GM12878 (cell line): ENCODE results near the gene OR6X1. TPM values are rescaled to one million over a fixed set of nuclear protein-coding genes. Genes with fewer than 3 reads are reported as not detected.

Source experiments
- ATAC-seq: fragments of 200-7000 bp; cut with Tn5 transposase; 3 replicates; pipeline ENCODE4 v1.9.1; 2020; ENCODE audit warnings: mild to moderate bottlenecking, moderate library complexity
- BruUV-seq: library from RNA; stranded (reverse); fragments of 400-500 nt; replicated peaks from 2 replicates; lab custom pipeline; 2021; lab: Mats Ljungman, UMichigan
- CTCF ChIA-PET: fragments of 300-600 bp; sonication (Branson Sonifier 250); formaldehyde crosslinking; extraction: SDS; loops from one replicate; lab custom pipeline; 2021; ENCODE audit warnings: inconsistent platforms; lab: Yijun Ruan, JAX
- POLR2A ChIA-PET: fragments of 350-600 bp; formaldehyde crosslinking; extraction: SDS; loops from one replicate; lab custom pipeline; 2021; ENCODE audit warnings: inconsistent platforms; lab: Charles Lee
- RAD21 ChIA-PET: fragments of 300-600 bp; sonication (Branson Sonifier 250); formaldehyde crosslinking; loops from one replicate; lab custom pipeline; 2023; ENCODE audit warnings: antibody characterized with exemption; ENCODE audit not compliant: unreplicated experiment; lab: Charles Lee
- SMC1A ChIA-PET: fragments of 300-600 bp; sonication (Branson Sonifier 250); formaldehyde crosslinking; loops from one replicate; lab custom pipeline; 2023; ENCODE audit not compliant: unreplicated experiment, uncharacterized antibody; lab: Charles Lee
- DNase-seq: peaks from one replicate; pipeline ENCODE4 v3.0.0-alpha.2; 2011; ENCODE audit warnings: low read depth, low spot score
- FAIRE-seq: peaks from 3 replicates; lab custom pipeline; 2011; peaks lifted over from hg19 to GRCh38; lab: Jason Lieb, UNC
- H2AFZ ChIP-seq: 2 replicates; pipeline ENCODE4 v1.6.0; 2011; ENCODE audit warnings: low read depth, low read length, control low read depth; ENCODE audit not compliant: control insufficient read depth
- H3K27ac ChIP-seq: 2 replicates; pipeline ENCODE4 v1.5.1; 2011; ENCODE audit warnings: control low read depth; ENCODE audit not compliant: control insufficient read depth, insufficient read depth
- H3K27me3 ChIP-seq, 2 experiments: replicated peaks in 1 of 2; 2 replicates each; pipeline versions ENCODE4 v1.6.0 to v1.6.1; 2011; ENCODE audit warnings: low read length in 1 of 2; ENCODE audit not compliant: control insufficient read depth in 2 of 2, insufficient read depth in 2 of 2
- H3K36me3 ChIP-seq, 2 experiments: 2 replicates each; pipeline ENCODE4 v1.5.1; 2011; ENCODE audit warnings: low read length in 1 of 2; ENCODE audit not compliant: control insufficient read depth in 2 of 2, insufficient read depth in 2 of 2
- H3K4me1 ChIP-seq: 2 replicates; pipeline ENCODE4 v1.6.1; 2011; ENCODE audit warnings: mild to moderate bottlenecking, low read length, moderate library complexity, mixed read lengths; ENCODE audit not compliant: control insufficient read depth, insufficient read depth
- H3K4me2 ChIP-seq: 2 replicates; pipeline ENCODE4 v1.6.0; 2011; ENCODE audit warnings: control low read depth; ENCODE audit not compliant: control insufficient read depth, insufficient read depth
- H3K4me3 ChIP-seq: fragments of 200-600 bp; sonication (generic); 2 replicates; pipeline ENCODE4 v1.5.1; 2016
- H3K79me2 ChIP-seq: 2 replicates; pipeline ENCODE4 v1.6.0; 2011; ENCODE audit warnings: low read length; ENCODE audit not compliant: control insufficient read depth, insufficient read depth
- H3K9ac ChIP-seq: 2 replicates; pipeline ENCODE4 v1.8.0; 2011; ENCODE audit warnings: low read length, control low read depth, mixed read lengths; ENCODE audit not compliant: control insufficient read depth, insufficient read depth
- H3K9me3 ChIP-seq: replicated peaks from 3 replicates; pipeline ENCODE4 v1.5.1; 2011; ENCODE audit warnings: mild to moderate bottlenecking, low read length; ENCODE audit not compliant: control insufficient read depth, insufficient read depth
- H4K20me1 ChIP-seq: 2 replicates; pipeline ENCODE4 v1.6.0; 2011; ENCODE audit not compliant: control insufficient read depth, insufficient read depth
- ATF7 ChIP-seq: fragments of 450-650 bp; IDR thresholded peaks from 2 replicates; pipeline ENCODE4 v1.6.1; 2016; ENCODE audit warnings: low read depth, mild to moderate bottlenecking
- IKZF1 ChIP-seq: fragments of 450-650 bp; conservative IDR thresholded peaks from 2 replicates; pipeline ENCODE4 v1.6.1; 2017; ENCODE audit warnings: antibody characterized with exemption, mild to moderate bottlenecking
- KAT2A ChIP-seq: conservative IDR thresholded peaks from 2 replicates; pipeline ENCODE4 v1.6.1; 2011; ENCODE audit warnings: low read depth, low read length; ENCODE audit not compliant: control insufficient read depth
- LARP7 ChIP-seq: fragments of 450-650 bp; IDR thresholded peaks from 2 replicates; pipeline ENCODE4 v1.6.1; 2017; ENCODE audit warnings: mild to moderate bottlenecking
- MTA2 ChIP-seq: fragments of 450-650 bp; IDR thresholded peaks from 2 replicates; pipeline ENCODE4 v1.6.1; 2016; ENCODE audit warnings: low read depth, mild to moderate bottlenecking, moderate library complexity
- MXI1 ChIP-seq: fragments of 150-350 bp; IDR thresholded peaks from 2 replicates; pipeline ENCODE4 v1.6.1; 2011; ENCODE audit warnings: low read depth, mild to moderate bottlenecking, inconsistent platforms, low read length, improper control_type of control experiment
- NBN ChIP-seq: fragments of 450-650 bp; IDR thresholded peaks from 2 replicates; pipeline ENCODE4 v1.6.1; 2016
- NFYA ChIP-seq: IDR thresholded peaks from 2 replicates; pipeline ENCODE4 v1.6.1; 2011; ENCODE audit warnings: low read depth, mild to moderate bottlenecking, low read length, improper control_type of control experiment, borderline replicate concordance
- NRF1 ChIP-seq: conservative IDR thresholded peaks from 2 replicates; pipeline ENCODE4 v1.6.1; 2011; ENCODE audit warnings: mild to moderate bottlenecking, low read depth, low read length, improper control_type of control experiment
- POU2F2 ChIP-seq: IDR thresholded peaks from 3 replicates; pipeline ENCODE4 v1.6.1; 2011; ENCODE audit warnings: low read depth, mild to moderate bottlenecking, low read length, borderline replicate concordance
- SMC3 ChIP-seq: IDR thresholded peaks from 2 replicates; pipeline ENCODE4 v1.6.1; 2011; ENCODE audit warnings: low read length, improper control_type of control experiment, borderline replicate concordance
- SRF ChIP-seq, 2 experiments: IDR thresholded peaks; 2 replicates each; pipeline ENCODE4 v1.6.1; 2011; ENCODE audit warnings: low read depth in 2 of 2, low read length in 2 of 2, mild to moderate bottlenecking in 1 of 2, moderate library complexity in 1 of 2
- TARDBP ChIP-seq: IDR thresholded peaks from 2 replicates; pipeline ENCODE4 v1.6.1; 2016; ENCODE audit warnings: borderline replicate concordance
- ZNF217 ChIP-seq: fragments of 450-650 bp; IDR thresholded peaks from 2 replicates; pipeline ENCODE4 v1.6.1; 2017; ENCODE audit warnings: antibody characterized with exemption, mild to moderate bottlenecking
- ZNF384 ChIP-seq: IDR thresholded peaks from 2 replicates; pipeline ENCODE4 v1.6.1; 2012; ENCODE audit warnings: low read depth, mild to moderate bottlenecking, low read length, improper control_type of control experiment, borderline replicate concordance
- WGBS: methylation state at CpG from one replicate; pipeline ENCODE4 v1.1.6; 2016; ENCODE audit warnings: low lambda C conversion rate; ENCODE audit not compliant: insufficient replicate concordance, insufficient coverage; ENCODE audit errors: missing lambda C conversion rate; 5-methylcytosine and 5-hydroxymethylcytosine counted together
- in situ Hi-C: fragments of 300-500 bp; cut with MboI; formaldehyde crosslinking; loops from 9 replicates; pipeline ENCODE4 v1.14.3; 2018; ENCODE audit warnings: mixed read lengths
- intact Hi-C: fragments of 100-400 bp; cut with micrococcal nuclease; formaldehyde crosslinking; loops from one replicate; pipeline ENCODE4 v1.14.2; 2022; ENCODE audit not compliant: unreplicated experiment
- polyA plus RNA-seq, 11 experiments: library from polyadenylated mRNA; depleted of rRNA in 4 of 11; unstranded in 6 of 11; stranded (reverse) in 5 of 11; fragments of >200 nt; fragmentation: Nextera tagmentation in 4 of 11; fragmentation: Illumina TruSeq in 1 of 11; extraction: Ambion mirVana in 4 of 11; extraction: Trizol in 1 of 11; gene quantifications; 1 replicate in 1 of 11; 2 replicates in 10 of 11; pipeline versions ENCODE4 v1.2.1 to v1.2.3, GENCODE V29; 2011 to 2016; ENCODE audit warnings: inconsistent platforms in 2 of 11, missing spikeins in 2 of 11, low read depth in 1 of 11
- total RNA-seq, 4 experiments: library from RNA; depleted of rRNA in 3 of 4; stranded (reverse); fragments of >200 nt in 3 of 4; fragmentation: Illumina TruSeq in 1 of 4; extraction: Trizol in 1 of 4; gene quantifications; 2 replicates each; pipeline versions ENCODE4 v1.2.1 to v1.2.3, GENCODE V29; 2013 to 2021
- TF ChIP-seq, protein P1 (sequence below): fragments of 450-650 bp; formaldehyde crosslinking; IDR thresholded peaks from 2 replicates; pipeline ENCODE4 v1.4.0; 2020; ENCODE audit warnings: mild to moderate bottlenecking, moderate library complexity
- TF ChIP-seq, protein P2 (sequence below): IDR thresholded peaks from 2 replicates; pipeline ENCODE4 v1.6.1; 2012; ENCODE audit warnings: low read depth, low read length, improper control_type of control experiment

The OR6X1 gene
- total and polyA plus RNA-seq, 10 of the 15 experiments (the other 5 are each of a cell fraction or from before 2014, with no cell fraction given) = not detected

DNA sequence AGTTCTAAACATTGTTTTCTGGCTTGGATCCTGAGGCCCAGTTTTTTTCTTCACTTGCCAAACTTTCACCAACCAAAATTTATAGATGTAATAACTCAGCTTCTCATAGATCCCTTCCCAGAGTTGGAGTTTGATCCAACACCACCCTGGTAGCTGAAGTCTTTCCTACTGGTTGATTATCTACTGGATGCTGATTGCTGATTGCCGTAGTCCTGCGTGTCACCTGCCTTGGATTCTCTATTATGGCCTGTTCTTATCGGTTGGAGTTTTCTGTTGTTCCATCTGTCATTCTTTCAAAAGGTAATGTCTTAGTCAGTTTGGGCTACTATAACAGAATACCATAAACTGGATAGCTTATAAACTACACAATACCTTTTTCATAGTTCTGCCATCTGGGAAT is 17.3 kb upstream of the OR6X1 start:
- no TSS peak for BruUV-seq
- DNase-seq (no peak), FAIRE-seq (no peak), ATAC-seq (no peak)
- CTCF ChIA-PET = no interaction called here
- H2AFZ ChIP-seq = no peak overlapping the region
- SMC1A ChIA-PET = no interaction called here
- in situ Hi-C loops (no loop called here), intact Hi-C loops (no loop called here)
- WGBS = 70% methylated on average over 3 of the region's 3 CpGs
- no peaks in the 10 kb centered on the region for H4K20me1 ChIP-seq
- no peaks in the 10 kb centered on the region for H3K79me2 ChIP-seq
- H3K36me3 ChIP-seq = no peaks in the 10 kb centered on the region
- no peak overlapping the region for H3K9ac ChIP-seq
- H3K4me2 ChIP-seq = no peak overlapping the region
- no peak overlapping the region for H3K4me3 ChIP-seq
- RAD21 ChIA-PET = no interaction called here
- no peaks in the 10 kb centered on the region for H3K27me3 ChIP-seq
- POLR2A ChIA-PET = no interaction called here
- no peaks in the 10 kb centered on the region for H3K4me1 ChIP-seq
- H3K9me3 ChIP-seq = no peaks in the 10 kb centered on the region; the same call in 2 of the 3 replicates
- H3K27ac ChIP-seq = no peak overlapping the region
- TF ChIP-seq NBN = no peak
- TF ChIP-seq TARDBP = no peak
- TF ChIP-seq MTA2 = no peak
- no peak for TF ChIP-seq IKZF1
- no peak for TF ChIP-seq LARP7
- TF ChIP-seq, protein P1, sequence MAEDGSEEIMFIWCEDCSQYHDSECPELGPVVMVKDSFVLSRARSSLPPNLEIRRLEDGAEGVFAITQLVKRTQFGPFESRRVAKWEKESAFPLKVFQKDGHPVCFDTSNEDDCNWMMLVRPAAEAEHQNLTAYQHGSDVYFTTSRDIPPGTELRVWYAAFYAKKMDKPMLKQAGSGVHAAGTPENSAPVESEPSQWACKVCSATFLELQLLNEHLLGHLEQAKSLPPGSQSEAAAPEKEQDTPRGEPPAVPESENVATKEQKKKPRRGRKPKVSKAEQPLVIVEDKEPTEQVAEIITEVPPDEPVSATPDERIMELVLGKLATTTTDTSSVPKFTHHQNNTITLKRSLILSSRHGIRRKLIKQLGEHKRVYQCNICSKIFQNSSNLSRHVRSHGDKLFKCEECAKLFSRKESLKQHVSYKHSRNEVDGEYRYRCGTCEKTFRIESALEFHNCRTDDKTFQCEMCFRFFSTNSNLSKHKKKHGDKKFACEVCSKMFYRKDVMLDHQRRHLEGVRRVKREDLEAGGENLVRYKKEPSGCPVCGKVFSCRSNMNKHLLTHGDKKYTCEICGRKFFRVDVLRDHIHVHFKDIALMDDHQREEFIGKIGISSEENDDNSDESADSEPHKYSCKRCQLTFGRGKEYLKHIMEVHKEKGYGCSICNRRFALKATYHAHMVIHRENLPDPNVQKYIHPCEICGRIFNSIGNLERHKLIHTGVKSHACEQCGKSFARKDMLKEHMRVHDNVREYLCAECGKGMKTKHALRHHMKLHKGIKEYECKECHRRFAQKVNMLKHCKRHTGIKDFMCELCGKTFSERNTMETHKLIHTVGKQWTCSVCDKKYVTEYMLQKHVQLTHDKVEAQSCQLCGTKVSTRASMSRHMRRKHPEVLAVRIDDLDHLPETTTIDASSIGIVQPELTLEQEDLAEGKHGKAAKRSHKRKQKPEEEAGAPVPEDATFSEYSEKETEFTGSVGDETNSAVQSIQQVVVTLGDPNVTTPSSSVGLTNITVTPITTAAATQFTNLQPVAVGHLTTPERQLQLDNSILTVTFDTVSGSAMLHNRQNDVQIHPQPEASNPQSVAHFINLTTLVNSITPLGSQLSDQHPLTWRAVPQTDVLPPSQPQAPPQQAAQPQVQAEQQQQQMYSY (CRISPR knock-in tag) = no peak
- TF ChIP-seq SMC3 = no peak
- TF ChIP-seq ZNF384 = no peak
- no peak for TF ChIP-seq POU2F2
- TF ChIP-seq, protein P2, sequence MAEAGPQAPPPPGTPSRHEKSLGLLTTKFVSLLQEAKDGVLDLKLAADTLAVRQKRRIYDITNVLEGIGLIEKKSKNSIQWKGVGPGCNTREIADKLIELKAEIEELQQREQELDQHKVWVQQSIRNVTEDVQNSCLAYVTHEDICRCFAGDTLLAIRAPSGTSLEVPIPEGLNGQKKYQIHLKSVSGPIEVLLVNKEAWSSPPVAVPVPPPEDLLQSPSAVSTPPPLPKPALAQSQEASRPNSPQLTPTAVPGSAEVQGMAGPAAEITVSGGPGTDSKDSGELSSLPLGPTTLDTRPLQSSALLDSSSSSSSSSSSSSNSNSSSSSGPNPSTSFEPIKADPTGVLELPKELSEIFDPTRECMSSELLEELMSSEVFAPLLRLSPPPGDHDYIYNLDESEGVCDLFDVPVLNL = no peak
- no peak for TF ChIP-seq NFYA
- no peak for TF ChIP-seq ATF7
- no peak for TF ChIP-seq NRF1
- TF ChIP-seq SRF (IDR thresholded peaks at IDR 0.05; ENCODE audit: low read depth in 2 of 2, low read length in 2 of 2) = no peak
- no peak for TF ChIP-seq ZNF217
- TF ChIP-seq MXI1 = no peak
- no peak for TF ChIP-seq KAT2A
